Keratinocyte (primary cell): ENCODE results near the gene CSF3. TPM values are rescaled to one million over a fixed set of nuclear protein-coding genes. Genes with fewer than 3 reads are reported as not detected.

Experiments used
- DNase-seq: peaks from one replicate; pipeline ENCODE4 v3.0.0-alpha.2; 2011; ENCODE audit warnings: low read depth, missing footprints, low spot score
- FAIRE-seq: peaks from 2 replicates; lab custom pipeline; 2011; peaks lifted over from hg19 to GRCh38; lab: Jason Lieb, UNC
- H2AFZ ChIP-seq: 2 replicates; pipeline ENCODE4 v1.6.0; 2012; ENCODE audit warnings: low read length, control low read depth, inconsistent platforms; ENCODE audit not compliant: control insufficient read depth
- H3K27ac ChIP-seq: 2 replicates; pipeline ENCODE4 v1.5.1; 2011; ENCODE audit warnings: low read length; ENCODE audit not compliant: control insufficient read depth, insufficient read depth
- H3K27me3 ChIP-seq: 3 replicates; pipeline ENCODE4 v1.6.0; 2011; ENCODE audit warnings: low read length; ENCODE audit not compliant: control insufficient read depth, insufficient read depth; ENCODE audit errors: extremely low read depth
- H3K36me3 ChIP-seq, 2 experiments: 2 replicates in 1 of 2; 3 replicates in 1 of 2; pipeline ENCODE4 v1.5.1; 2011; ENCODE audit warnings: low read length in 2 of 2, mild to moderate bottlenecking in 1 of 2; ENCODE audit not compliant: control insufficient read depth in 2 of 2, insufficient read depth in 2 of 2; ENCODE audit errors: extremely low read depth in 1 of 2
- H3K4me1 ChIP-seq: 3 replicates; pipeline ENCODE4 v1.5.1; 2011; ENCODE audit warnings: low read length; ENCODE audit not compliant: control insufficient read depth, insufficient read depth; ENCODE audit errors: extremely low read depth
- H3K4me2 ChIP-seq: 3 replicates; pipeline ENCODE4 v1.6.0; 2011; ENCODE audit warnings: low read depth, low read length; ENCODE audit not compliant: control insufficient read depth, insufficient read depth; ENCODE audit errors: extremely low read depth
- H3K4me3 ChIP-seq, 3 experiments: fragments of 200-600 bp in 1 of 3; sonication (generic) in 1 of 3; 2 replicates in 2 of 3; 3 replicates in 1 of 3; pipeline ENCODE4 v1.5.1; 2011 to 2016; ENCODE audit warnings: low read length in 3 of 3, mild to moderate bottlenecking in 3 of 3, control low read depth in 2 of 3, inconsistent platforms in 1 of 3, low read depth in 1 of 3, mixed read lengths in 1 of 3, mixed run types in 1 of 3, moderate library complexity in 1 of 3; ENCODE audit not compliant: control insufficient read depth in 2 of 3, insufficient read depth in 2 of 3; ENCODE audit errors: extremely low read depth in 1 of 3
- H3K79me2 ChIP-seq: 2 replicates; pipeline ENCODE4 v1.6.0; 2012; ENCODE audit warnings: low read length; ENCODE audit not compliant: control insufficient read depth, insufficient read depth
- H3K9ac ChIP-seq: 3 replicates; pipeline ENCODE4 v1.6.0; 2011; ENCODE audit warnings: low read length; ENCODE audit not compliant: control insufficient read depth, insufficient read depth; ENCODE audit errors: extremely low read depth
- H3K9me1 ChIP-seq: 3 replicates; pipeline ENCODE4 v1.6.0; 2011; ENCODE audit warnings: low read length; ENCODE audit not compliant: control insufficient read depth, insufficient read depth; ENCODE audit errors: extremely low read depth
- H3K9me3 ChIP-seq: 2 replicates; pipeline ENCODE4 v1.5.1; 2012; ENCODE audit warnings: low read depth, low read length; ENCODE audit not compliant: control insufficient read depth
- H4K20me1 ChIP-seq: 3 replicates; pipeline ENCODE4 v1.6.0; 2011; ENCODE audit warnings: low read length; ENCODE audit not compliant: control insufficient read depth, insufficient read depth; ENCODE audit errors: extremely low read depth
- EZH2 ChIP-seq: IDR thresholded peaks from one replicate; pipeline ENCODE4 v1.6.1; 2012; ENCODE audit warnings: inconsistent platforms, mild to moderate bottlenecking, low read length, moderate library complexity
- dilution Hi-C: fragments of 300-500 bp; cut with MboI; formaldehyde crosslinking; loops from one replicate; pipeline ENCODE4 v1.7.0; 2020; ENCODE audit warnings: low sequenced_read_pairs; ENCODE audit not compliant: extremely low pct_ligation_motif_present
- polyA plus RNA-seq, 5 experiments: library from polyadenylated mRNA; depleted of rRNA in 3 of 5; stranded (reverse) in 3 of 5; stranded (forward) in 1 of 5; unstranded in 1 of 5; fragments of >200 nt; gene quantifications; 1 replicate in 1 of 5; 2 replicates in 3 of 5; 3 replicates in 1 of 5; pipeline versions ENCODE4 v1.2.1 to v1.2.3, GENCODE V29; 2011 to 2012; ENCODE audit warnings: missing spikeins in 2 of 5, low read depth in 1 of 5, low replicate concordance in 1 of 5
- TF ChIP-seq, protein P1 (sequence below), 3 experiments: IDR thresholded peaks in 1 of 3; conservative IDR thresholded peaks in 1 of 3; optimal IDR thresholded peaks in 1 of 3; 2 replicates in 2 of 3; 3 replicates in 1 of 3; pipeline versions ENCODE3 to v1.5.1; 2011; ENCODE audit warnings: low read length in 3 of 3, mild to moderate bottlenecking in 3 of 3, moderate library complexity in 2 of 3, control low read depth in 1 of 3, inconsistent platforms in 1 of 3; ENCODE audit not compliant: insufficient read depth in 2 of 3; ENCODE audit errors: extremely low read depth in 1 of 3

CSF3 gene
- polyA plus RNA-seq, 1 donor (not counting 4 experiments of a cell fraction or from before 2014, with no cell fraction given): 0.76 TPM

DNA sequence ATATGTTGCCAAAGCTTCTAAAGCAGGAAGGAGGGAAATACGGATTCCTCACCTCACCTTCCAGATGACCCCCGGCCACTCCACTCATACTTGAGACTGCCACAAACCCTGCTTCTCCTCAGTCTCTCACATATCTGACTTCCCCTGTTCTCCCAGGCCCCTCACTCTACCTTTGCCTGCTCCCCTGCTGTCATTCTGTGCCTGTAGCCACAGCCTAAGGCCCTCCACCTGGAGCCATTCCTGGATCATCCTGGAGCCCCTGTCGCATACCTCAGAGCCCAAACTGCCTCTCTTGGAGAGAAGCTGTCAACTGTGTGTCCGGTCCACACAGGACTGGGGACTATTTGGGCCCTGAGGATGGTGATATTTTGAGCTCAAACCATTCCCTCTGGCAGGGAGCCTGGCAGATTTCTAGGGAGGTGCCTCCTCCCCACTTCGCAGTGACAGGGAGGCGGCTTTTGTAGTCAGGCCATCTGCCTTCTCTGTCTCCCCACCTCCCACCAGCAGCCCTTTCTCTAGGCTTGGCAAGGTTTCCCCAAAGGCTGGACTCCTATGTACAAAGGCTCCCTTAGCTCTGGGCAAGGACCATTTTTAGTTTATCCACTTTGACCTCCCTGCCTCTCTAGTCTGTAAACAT is 41.3 kb downstream of the CSF3 start:
- Histone ChIP-seq H3K79me2 (peaks cover 5% of the 10 kb centered on the region), H3K4me2 (no peak overlapping the region), H3K36me3 (peaks cover 0 to 1% of the 10 kb centered on the region in 2 experiments), H2AFZ (peak overlapping the region; percentile 10), H3K9me1 (no peaks in the 10 kb centered on the region), H3K9me3 (no peaks in the 10 kb centered on the region), H4K20me1 (no peaks in the 10 kb centered on the region), H3K9ac (no peak overlapping the region), H3K27ac (no peak overlapping the region), H3K4me3 (no peak overlapping the region), H3K27me3 (peaks cover 6% of the 10 kb centered on the region), H3K4me1 (peaks cover 12% of the 10 kb centered on the region)
- FAIRE-seq (no peak), DNase-seq (no peak)
- no peak for TF ChIP-seq EZH2
- TF ChIP-seq, protein P1, sequence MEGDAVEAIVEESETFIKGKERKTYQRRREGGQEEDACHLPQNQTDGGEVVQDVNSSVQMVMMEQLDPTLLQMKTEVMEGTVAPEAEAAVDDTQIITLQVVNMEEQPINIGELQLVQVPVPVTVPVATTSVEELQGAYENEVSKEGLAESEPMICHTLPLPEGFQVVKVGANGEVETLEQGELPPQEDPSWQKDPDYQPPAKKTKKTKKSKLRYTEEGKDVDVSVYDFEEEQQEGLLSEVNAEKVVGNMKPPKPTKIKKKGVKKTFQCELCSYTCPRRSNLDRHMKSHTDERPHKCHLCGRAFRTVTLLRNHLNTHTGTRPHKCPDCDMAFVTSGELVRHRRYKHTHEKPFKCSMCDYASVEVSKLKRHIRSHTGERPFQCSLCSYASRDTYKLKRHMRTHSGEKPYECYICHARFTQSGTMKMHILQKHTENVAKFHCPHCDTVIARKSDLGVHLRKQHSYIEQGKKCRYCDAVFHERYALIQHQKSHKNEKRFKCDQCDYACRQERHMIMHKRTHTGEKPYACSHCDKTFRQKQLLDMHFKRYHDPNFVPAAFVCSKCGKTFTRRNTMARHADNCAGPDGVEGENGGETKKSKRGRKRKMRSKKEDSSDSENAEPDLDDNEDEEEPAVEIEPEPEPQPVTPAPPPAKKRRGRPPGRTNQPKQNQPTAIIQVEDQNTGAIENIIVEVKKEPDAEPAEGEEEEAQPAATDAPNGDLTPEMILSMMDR (optimal IDR thresholded peaks at IDR 0.05 in 1 of 3, IDR thresholded peaks at IDR 0.05 in 1 of 3, conservative IDR thresholded peaks at IDR 0.05 in 1 of 3; ENCODE audit: extremely low read depth in 1 of 3, insufficient read depth in 2 of 3, low read length in 3 of 3): no peak
- dilution Hi-C loops: no loop called here

DNA sequence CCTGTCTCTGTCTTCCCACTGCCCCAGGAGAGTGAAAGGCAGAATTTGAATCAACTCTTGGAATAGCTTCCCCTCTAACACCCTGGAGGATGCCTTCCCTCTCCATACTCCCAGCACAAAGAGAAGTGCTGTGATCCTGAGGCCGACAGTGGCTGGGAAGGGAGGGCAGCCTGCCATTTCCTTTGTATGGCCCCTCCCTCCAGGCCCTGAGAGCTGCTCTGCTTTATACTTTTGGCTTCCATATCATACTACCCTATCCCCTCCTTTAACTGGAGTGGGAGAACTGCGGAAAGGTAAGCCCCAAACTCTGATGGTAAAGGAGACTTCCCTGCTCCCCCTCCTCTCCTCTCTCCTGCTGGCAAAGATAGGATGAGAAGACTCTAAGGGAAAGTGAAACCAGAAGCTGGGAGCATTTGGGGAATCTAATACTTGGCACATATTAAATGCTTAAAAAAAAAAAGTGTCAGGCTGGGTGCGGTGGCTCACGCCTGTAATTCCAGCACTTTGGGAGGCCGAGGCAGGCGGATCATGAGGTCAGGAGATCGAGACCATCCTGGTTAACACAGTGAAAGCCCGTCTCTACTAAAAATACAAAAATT is 43.0 kb downstream of the CSF3 start:
- no peaks in the 10 kb centered on the region for H4K20me1 ChIP-seq
- H3K9ac ChIP-seq: peak overlapping the region; percentile 22
- H3K27me3 ChIP-seq: peaks cover 12% of the 10 kb centered on the region
- peaks cover 3% of the 10 kb centered on the region for H3K79me2 ChIP-seq
- H2AFZ ChIP-seq: peak overlapping the region; percentile 89
- H3K4me2 ChIP-seq: peak overlapping the region; percentile 27
- DNase-seq: no peak
- no peak overlapping the region for H3K4me3 ChIP-seq
- H3K36me3 ChIP-seq: no peaks in the 10 kb centered on the region
- H3K27ac ChIP-seq: no peak overlapping the region
- H3K4me1 ChIP-seq: peaks cover 15% of the 10 kb centered on the region
- H3K9me1 ChIP-seq: no peaks in the 10 kb centered on the region
- no peak for FAIRE-seq
- H3K9me3 ChIP-seq: no peaks in the 10 kb centered on the region
- TF ChIP-seq, protein P1 (optimal IDR thresholded peaks at IDR 0.05 in 1 of 3, IDR thresholded peaks at IDR 0.05 in 1 of 3, conservative IDR thresholded peaks at IDR 0.05 in 1 of 3; ENCODE audit: extremely low read depth in 1 of 3, insufficient read depth in 2 of 3, low read length in 3 of 3): no peak
- no peak for TF ChIP-seq EZH2
- dilution Hi-C loops: no loop called here
